GM12878 (cell line): ENCODE data around the gene RGL1. TPM values are rescaled to one million over a fixed set of nuclear protein-coding genes. Genes with fewer than 3 reads are reported as not detected.

ENCODE experiments used
- ATAC-seq: fragments of 200-7000 bp; cut with Tn5 transposase; 3 replicates; pipeline ENCODE4 v1.9.1; 2020; ENCODE audit warnings: mild to moderate bottlenecking, moderate library complexity
- BruUV-seq: library from RNA; stranded (reverse); fragments of 400-500 nt; replicated peaks from 2 replicates; lab custom pipeline; 2021; lab: Mats Ljungman, UMichigan
- CTCF ChIA-PET: fragments of 300-600 bp; sonication (Branson Sonifier 250); formaldehyde crosslinking; extraction: SDS; loops from one replicate; lab custom pipeline; 2021; ENCODE audit warnings: inconsistent platforms; lab: Yijun Ruan, JAX
- POLR2A ChIA-PET: fragments of 350-600 bp; formaldehyde crosslinking; extraction: SDS; loops from one replicate; lab custom pipeline; 2021; ENCODE audit warnings: inconsistent platforms; lab: Charles Lee
- RAD21 ChIA-PET: fragments of 300-600 bp; sonication (Branson Sonifier 250); formaldehyde crosslinking; loops from one replicate; lab custom pipeline; 2023; ENCODE audit warnings: antibody characterized with exemption; ENCODE audit not compliant: unreplicated experiment; lab: Charles Lee
- SMC1A ChIA-PET: fragments of 300-600 bp; sonication (Branson Sonifier 250); formaldehyde crosslinking; loops from one replicate; lab custom pipeline; 2023; ENCODE audit not compliant: unreplicated experiment, uncharacterized antibody; lab: Charles Lee
- DNase-seq: peaks from one replicate; pipeline ENCODE4 v3.0.0-alpha.2; 2011; ENCODE audit warnings: low read depth, low spot score
- FAIRE-seq: peaks from 3 replicates; lab custom pipeline; 2011; peaks lifted over from hg19 to GRCh38; lab: Jason Lieb, UNC
- H2AFZ ChIP-seq: 2 replicates; pipeline ENCODE4 v1.6.0; 2011; ENCODE audit warnings: low read depth, low read length, control low read depth; ENCODE audit not compliant: control insufficient read depth
- H3K27ac ChIP-seq: 2 replicates; pipeline ENCODE4 v1.5.1; 2011; ENCODE audit warnings: control low read depth; ENCODE audit not compliant: control insufficient read depth, insufficient read depth
- H3K27me3 ChIP-seq, 2 experiments: replicated peaks in 1 of 2; 2 replicates each; pipeline versions ENCODE4 v1.6.0 to v1.6.1; 2011; ENCODE audit warnings: low read length in 1 of 2; ENCODE audit not compliant: control insufficient read depth in 2 of 2, insufficient read depth in 2 of 2
- H3K36me3 ChIP-seq, 2 experiments: 2 replicates each; pipeline ENCODE4 v1.5.1; 2011; ENCODE audit warnings: low read length in 1 of 2; ENCODE audit not compliant: control insufficient read depth in 2 of 2, insufficient read depth in 2 of 2
- H3K4me1 ChIP-seq: 2 replicates; pipeline ENCODE4 v1.6.1; 2011; ENCODE audit warnings: mild to moderate bottlenecking, low read length, moderate library complexity, mixed read lengths; ENCODE audit not compliant: control insufficient read depth, insufficient read depth
- H3K4me2 ChIP-seq: 2 replicates; pipeline ENCODE4 v1.6.0; 2011; ENCODE audit warnings: control low read depth; ENCODE audit not compliant: control insufficient read depth, insufficient read depth
- H3K4me3 ChIP-seq: fragments of 200-600 bp; sonication (generic); 2 replicates; pipeline ENCODE4 v1.5.1; 2016
- H3K79me2 ChIP-seq: 2 replicates; pipeline ENCODE4 v1.6.0; 2011; ENCODE audit warnings: low read length; ENCODE audit not compliant: control insufficient read depth, insufficient read depth
- H3K9ac ChIP-seq: 2 replicates; pipeline ENCODE4 v1.8.0; 2011; ENCODE audit warnings: low read length, control low read depth, mixed read lengths; ENCODE audit not compliant: control insufficient read depth, insufficient read depth
- H3K9me3 ChIP-seq: replicated peaks from 3 replicates; pipeline ENCODE4 v1.5.1; 2011; ENCODE audit warnings: mild to moderate bottlenecking, low read length; ENCODE audit not compliant: control insufficient read depth, insufficient read depth
- H4K20me1 ChIP-seq: 2 replicates; pipeline ENCODE4 v1.6.0; 2011; ENCODE audit not compliant: control insufficient read depth, insufficient read depth
- CEBPZ ChIP-seq: fragments of 150-350 bp; IDR thresholded peaks from 2 replicates; pipeline ENCODE4 v1.6.1; 2016; ENCODE audit warnings: low read depth, low read length
- JUNB ChIP-seq: IDR thresholded peaks from 2 replicates; pipeline ENCODE4 v1.6.1; 2016; ENCODE audit warnings: antibody characterized with exemption, mild to moderate bottlenecking
- POLR2A ChIP-seq: IDR thresholded peaks from 2 replicates; pipeline ENCODE4 v1.6.1; 2011; ENCODE audit warnings: low read depth, mild to moderate bottlenecking, low read length
- SP1 ChIP-seq: IDR thresholded peaks from one replicate; pipeline ENCODE4 v1.6.1; 2011; ENCODE audit warnings: low read depth, low read length
- ZNF207 ChIP-seq: fragments of 450-650 bp; IDR thresholded peaks from 2 replicates; pipeline ENCODE4 v1.6.1; 2014; ENCODE audit warnings: antibody characterized with exemption, mild to moderate bottlenecking, borderline replicate concordance
- in situ Hi-C: fragments of 300-500 bp; cut with MboI; formaldehyde crosslinking; loops from 9 replicates; pipeline ENCODE4 v1.14.3; 2018; ENCODE audit warnings: mixed read lengths
- intact Hi-C: fragments of 100-400 bp; cut with micrococcal nuclease; formaldehyde crosslinking; loops from one replicate; pipeline ENCODE4 v1.14.2; 2022; ENCODE audit not compliant: unreplicated experiment
- polyA plus RNA-seq, 11 experiments: library from polyadenylated mRNA; depleted of rRNA in 4 of 11; unstranded in 6 of 11; stranded (reverse) in 5 of 11; fragments of >200 nt; fragmentation: Nextera tagmentation in 4 of 11; fragmentation: Illumina TruSeq in 1 of 11; extraction: Ambion mirVana in 4 of 11; extraction: Trizol in 1 of 11; gene quantifications; 1 replicate in 1 of 11; 2 replicates in 10 of 11; pipeline versions ENCODE4 v1.2.1 to v1.2.3, GENCODE V29; 2011 to 2016; ENCODE audit warnings: inconsistent platforms in 2 of 11, missing spikeins in 2 of 11, low read depth in 1 of 11
- total RNA-seq, 4 experiments: library from RNA; depleted of rRNA in 3 of 4; stranded (reverse); fragments of >200 nt in 3 of 4; fragmentation: Illumina TruSeq in 1 of 4; extraction: Trizol in 1 of 4; gene quantifications; 2 replicates each; pipeline versions ENCODE4 v1.2.1 to v1.2.3, GENCODE V29; 2013 to 2021

RGL1 gene
- total and polyA plus RNA-seq, 10 of the 15 experiments (the other 5 are each of a cell fraction or from before 2014, with no cell fraction given), result 8.1 to 25.0 (median 19.0) TPM

DNA sequence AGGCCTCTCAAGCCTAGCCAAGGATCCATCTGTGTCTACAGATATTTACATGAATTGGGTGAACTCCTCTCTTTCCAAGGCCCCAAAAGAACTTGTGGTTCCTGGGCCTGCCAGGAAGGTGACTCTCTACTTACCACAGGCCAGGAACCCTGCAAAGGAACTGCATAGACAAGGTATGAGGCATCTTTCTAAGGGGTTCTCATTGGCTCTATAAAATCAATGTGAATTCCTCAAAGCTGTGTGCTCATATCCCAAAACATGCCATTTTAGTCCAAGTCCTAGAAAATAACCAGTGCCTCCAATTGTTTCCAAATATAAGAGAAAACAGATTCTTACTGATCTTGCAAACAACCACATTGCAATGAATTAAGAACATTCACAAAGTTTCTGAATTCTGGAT is 39.9 kb upstream of the RGL1 start:
- in situ Hi-C loops, result no loop called here
- no peaks in the 10 kb centered on the region for H3K79me2 ChIP-seq
- FAIRE-seq, result no peak
- no peak overlapping the region for H2AFZ ChIP-seq
- H3K4me3 ChIP-seq, result no peak overlapping the region
- no peak overlapping the region for H3K27ac ChIP-seq
- no peaks in the 10 kb centered on the region for H3K36me3 ChIP-seq
- ChIA-PET CTCF (interaction anchor here (0.6 kb wide), 1 partner anchor 270 kb away, joined by 3 read pairs; no protein-coding TSS in a partner anchor), RAD21 (no interaction called here), POLR2A (no interaction called here), SMC1A (interaction anchor here (0.6 to 2.2 kb wide), 3 partner anchors 12 to 17 kb away, joined by 3 to 7 read pairs (median 3); no protein-coding TSS in a partner anchor)
- no peak overlapping the region for H3K4me2 ChIP-seq
- H3K9ac ChIP-seq, result no peak overlapping the region
- intact Hi-C loops, result no loop called here
- peaks cover 14% of the 10 kb centered on the region for H3K9me3 ChIP-seq
- H3K4me1 ChIP-seq, result no peaks in the 10 kb centered on the region
- TF ChIP-seq ZNF207 (no peak), JUNB (no peak), POLR2A (no peak), CEBPZ (no peak), SP1 (no peak)
- H3K27me3 ChIP-seq, result no peaks in the 10 kb centered on the region
- no peaks in the 10 kb centered on the region for H4K20me1 ChIP-seq
- DNase-seq, result no peak
- ATAC-seq, result no peak
- no TSS peak for BruUV-seq
